HEK293 (cell line): ENCODE data around the gene MS4A4A.

Source experiments
- ATF2 ChIP-seq: fragments of 450-650 bp; formaldehyde crosslinking; IDR thresholded peaks from 2 replicates; pipeline ENCODE4 v1.5.1; 2016; ENCODE audit warnings: missing biosample characterization, missing genetic modification characterization, low read depth
- CTCF ChIP-seq: fragments of 450-650 bp; formaldehyde crosslinking; IDR thresholded peaks from 2 replicates; pipeline ENCODE4 v1.5.1; 2016; ENCODE audit warnings: missing biosample characterization, missing genetic modification characterization
- SCRT2 ChIP-seq: fragments of 450-650 bp; formaldehyde crosslinking; IDR thresholded peaks from 2 replicates; pipeline ENCODE4 v1.5.1; 2016; ENCODE audit warnings: missing biosample characterization, missing genetic modification characterization
- ZBTB26 ChIP-seq: fragments of 450-650 bp; formaldehyde crosslinking; optimal IDR thresholded peaks from 2 replicates; pipeline ENCODE3; 2016; ENCODE audit warnings: missing biosample characterization, mild to moderate bottlenecking, missing genetic modification characterization
- ZFP41 ChIP-seq: fragments of 450-650 bp; formaldehyde crosslinking; IDR thresholded peaks from 2 replicates; pipeline ENCODE4 v1.5.1; 2016; ENCODE audit warnings: missing biosample characterization, missing genetic modification characterization, borderline replicate concordance
- ZNF184 ChIP-seq: fragments of 450-650 bp; IDR thresholded peaks from 2 replicates; pipeline ENCODE4 v1.5.1; 2018; ENCODE audit warnings: missing biosample characterization, mild to moderate bottlenecking, missing genetic modification characterization
- ZNF19 ChIP-seq: fragments of 450-650 bp; formaldehyde crosslinking; IDR thresholded peaks from 2 replicates; pipeline ENCODE4; 2016; ENCODE audit warnings: missing biosample characterization, missing genetic modification characterization, low read depth
- ZNF513 ChIP-seq: fragments of 450-650 bp; IDR thresholded peaks from 2 replicates; pipeline ENCODE4 v1.5.1; 2018; ENCODE audit warnings: missing biosample characterization, missing genetic modification characterization
- ZNF558 ChIP-seq: fragments of 450-650 bp; formaldehyde crosslinking; IDR thresholded peaks from 2 replicates; pipeline ENCODE4 v1.5.1; 2016; ENCODE audit warnings: missing biosample characterization, missing genetic modification characterization
- ZSCAN23 ChIP-seq: fragments of 450-650 bp; formaldehyde crosslinking; IDR thresholded peaks from 2 replicates; pipeline ENCODE4 v1.5.1; 2016; ENCODE audit warnings: missing biosample characterization, missing genetic modification characterization

- TF ChIP-seq ZNF184 (tag by site-specific recombination) (no peak), ZNF558 (tag by site-specific recombination) (no peak), ZFP41 (tag by site-specific recombination) (no peak), SCRT2 (no peak), ZBTB26 (tag by site-specific recombination) (no peak), ZNF513 (tag by site-specific recombination) (no peak), ZSCAN23 (no peak), ATF2 (tag by site-specific recombination) (no peak), CTCF (tag by site-specific recombination) (no peak), ZNF19 (tag by site-specific recombination) (no peak)
Observed at GRCh38 chr11:60257956-60258722, 22.3 kb upstream of the MS4A4A start.
